Stimulated activated CD8-positive, alpha-beta memory T cell treated with anti-CD3 and anti-CD28 coated beads, Interleukin-7, amount 100 ng/mL, for 1 hour (primary cell): ENCODE measurements around the gene C10orf95.

Experiments used
- DNase-seq, 2 donors: peaks; one replicate each; pipeline ENCODE4 v3.0.0-alpha.2; 2020; ENCODE audit warnings: low read depth in 2 of 2

C10orf95 gene

GRCh38 chr10:102401735-102402511, 49.4 kb downstream of the C10orf95 start:
- DNase-seq: no peak

- DNase-seq: no peak
Observed at GRCh38 chr10:102401342-102401654, 50.0 kb downstream of the C10orf95 start.

GRCh38 chr10:102400598-102401341, 50.6 kb downstream of the C10orf95 start:
- DNase-seq: no peak

GRCh38 chr10:102400076-102400475, 51.3 kb downstream of the C10orf95 start:
- DNase-seq: no peak
